PFSK-1 (cell line): ENCODE results near the gene TNFSF15.

Source experiments
- FOXP2 ChIP-seq: optimal IDR thresholded peaks from 2 replicates; pipeline ENCODE3; 2011; ENCODE audit warnings: borderline replicate concordance, control low read depth, inconsistent platforms; ENCODE audit not compliant: insufficient read depth; ENCODE audit errors: extremely low read length, extremely low read depth
- POLR2AphosphoS5 ChIP-seq: IDR thresholded peaks from 2 replicates; pipeline ENCODE4 v1.6.1; 2012; ENCODE audit warnings: low read depth, mild to moderate bottlenecking, control low read depth, low read length, moderate library complexity
- SIN3A ChIP-seq: IDR thresholded peaks from 2 replicates; pipeline ENCODE4 v1.6.1; 2012; ENCODE audit warnings: mild to moderate bottlenecking, low read length, moderate library complexity, borderline replicate concordance; ENCODE audit not compliant: insufficient read depth
- TAF1 ChIP-seq: IDR thresholded peaks from 2 replicates; pipeline ENCODE4 v1.6.1; 2012; ENCODE audit warnings: low read length, control low read depth, borderline replicate concordance; ENCODE audit not compliant: insufficient read depth
- TF ChIP-seq, protein P1 (sequence below), 2 experiments: IDR thresholded peaks; 2 replicates each; pipeline versions ENCODE4 v1.6.1 to v1.8.0; 2011 to 2012; ENCODE audit warnings: low read depth in 2 of 2, low read length in 2 of 2, control low read depth in 1 of 2, inconsistent platforms in 1 of 2, mild to moderate bottlenecking in 1 of 2, moderate library complexity in 1 of 2; ENCODE audit not compliant: insufficient read depth in 1 of 2

TNFSF15 gene

DNA sequence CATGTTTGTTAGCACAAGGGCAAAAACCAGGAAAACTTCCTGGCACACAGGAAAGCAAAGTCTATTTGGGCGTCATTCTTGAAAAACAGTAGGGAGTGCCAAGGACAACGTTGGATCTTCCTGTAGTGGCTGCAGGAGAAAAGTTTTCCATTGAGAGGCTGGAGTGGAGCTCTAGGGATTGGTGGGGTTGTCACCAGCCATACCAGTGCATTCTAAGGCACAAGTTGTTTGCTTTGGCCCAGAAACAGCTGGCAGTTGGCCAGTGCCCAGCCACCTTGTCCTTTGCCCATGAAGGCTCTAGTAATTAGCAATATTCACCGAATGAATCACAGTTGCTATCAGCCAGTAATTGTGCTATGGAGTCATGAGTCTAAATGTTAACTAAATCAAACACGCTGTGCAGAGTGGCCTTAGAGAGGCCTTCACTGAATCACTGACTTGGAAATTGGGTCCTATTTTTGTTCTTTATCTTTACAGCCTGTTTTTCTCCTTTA is 26.4 kb downstream of the TNFSF15 start:
- TF ChIP-seq SIN3A (no peak), TAF1 (no peak)
- TF ChIP-seq, protein P1, sequence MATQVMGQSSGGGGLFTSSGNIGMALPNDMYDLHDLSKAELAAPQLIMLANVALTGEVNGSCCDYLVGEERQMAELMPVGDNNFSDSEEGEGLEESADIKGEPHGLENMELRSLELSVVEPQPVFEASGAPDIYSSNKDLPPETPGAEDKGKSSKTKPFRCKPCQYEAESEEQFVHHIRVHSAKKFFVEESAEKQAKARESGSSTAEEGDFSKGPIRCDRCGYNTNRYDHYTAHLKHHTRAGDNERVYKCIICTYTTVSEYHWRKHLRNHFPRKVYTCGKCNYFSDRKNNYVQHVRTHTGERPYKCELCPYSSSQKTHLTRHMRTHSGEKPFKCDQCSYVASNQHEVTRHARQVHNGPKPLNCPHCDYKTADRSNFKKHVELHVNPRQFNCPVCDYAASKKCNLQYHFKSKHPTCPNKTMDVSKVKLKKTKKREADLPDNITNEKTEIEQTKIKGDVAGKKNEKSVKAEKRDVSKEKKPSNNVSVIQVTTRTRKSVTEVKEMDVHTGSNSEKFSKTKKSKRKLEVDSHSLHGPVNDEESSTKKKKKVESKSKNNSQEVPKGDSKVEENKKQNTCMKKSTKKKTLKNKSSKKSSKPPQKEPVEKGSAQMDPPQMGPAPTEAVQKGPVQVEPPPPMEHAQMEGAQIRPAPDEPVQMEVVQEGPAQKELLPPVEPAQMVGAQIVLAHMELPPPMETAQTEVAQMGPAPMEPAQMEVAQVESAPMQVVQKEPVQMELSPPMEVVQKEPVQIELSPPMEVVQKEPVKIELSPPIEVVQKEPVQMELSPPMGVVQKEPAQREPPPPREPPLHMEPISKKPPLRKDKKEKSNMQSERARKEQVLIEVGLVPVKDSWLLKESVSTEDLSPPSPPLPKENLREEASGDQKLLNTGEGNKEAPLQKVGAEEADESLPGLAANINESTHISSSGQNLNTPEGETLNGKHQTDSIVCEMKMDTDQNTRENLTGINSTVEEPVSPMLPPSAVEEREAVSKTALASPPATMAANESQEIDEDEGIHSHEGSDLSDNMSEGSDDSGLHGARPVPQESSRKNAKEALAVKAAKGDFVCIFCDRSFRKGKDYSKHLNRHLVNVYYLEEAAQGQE (IDR thresholded peaks at IDR 0.05; ENCODE audit: insufficient read depth in 1 of 2, low read depth in 2 of 2, low read length in 2 of 2), result peak in 1 of 2 experiments; percentile 15; a peak in 1 of 4 replicates

DNA sequence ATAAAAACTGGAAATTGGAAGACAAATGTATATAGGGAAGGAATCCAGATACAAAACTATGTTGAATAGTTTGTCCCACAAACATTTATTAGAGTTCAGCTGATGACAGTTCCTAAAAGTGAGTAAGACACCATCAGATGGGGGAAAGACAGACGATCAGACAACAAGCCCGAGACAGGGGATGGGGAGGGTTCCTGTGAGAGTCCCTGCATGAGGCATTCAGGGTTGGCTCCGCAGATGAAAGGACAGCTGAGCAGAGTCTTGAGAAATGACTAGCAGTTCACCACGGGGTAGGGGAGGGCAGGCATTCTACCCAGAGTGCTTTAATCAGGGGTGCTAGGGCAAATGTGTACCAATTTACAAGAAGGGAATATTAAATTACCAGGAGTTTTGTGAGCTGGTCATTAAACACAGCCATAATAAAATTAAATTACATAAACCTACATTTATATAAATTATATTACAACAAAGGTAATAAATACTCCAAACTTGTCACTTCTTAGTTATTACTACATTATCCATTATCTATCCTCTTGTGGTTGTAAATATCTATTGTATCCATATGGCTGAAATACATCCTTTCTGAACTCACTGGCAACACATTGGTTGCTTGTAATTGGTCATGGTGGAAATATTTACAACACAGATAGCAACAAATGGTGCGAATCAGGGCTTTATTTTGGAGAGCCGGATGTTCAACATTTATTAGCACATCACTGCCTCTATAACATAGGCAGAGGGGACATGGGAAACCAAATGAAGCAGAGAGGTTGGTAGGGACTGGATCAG is 27.8 kb downstream of the TNFSF15 start:
- TF ChIP-seq FOXP2, result no peak
- no peak for TF ChIP-seq TAF1
- TF ChIP-seq SIN3A, result no peak
- no peak for TF ChIP-seq POLR2AphosphoS5
- TF ChIP-seq, protein P1 (IDR thresholded peaks at IDR 0.05; ENCODE audit: insufficient read depth in 1 of 2, low read depth in 2 of 2, low read length in 2 of 2), result no peak

- TF ChIP-seq FOXP2 (no peak), TAF1 (no peak), POLR2AphosphoS5 (no peak)
- TF ChIP-seq, protein P1 (IDR thresholded peaks at IDR 0.05; ENCODE audit: insufficient read depth in 1 of 2, low read depth in 2 of 2, low read length in 2 of 2), result no peak
These were observed 29.0 kb downstream of the TNFSF15 start for GRCh38 chr9:114776683-114777399.

DNA sequence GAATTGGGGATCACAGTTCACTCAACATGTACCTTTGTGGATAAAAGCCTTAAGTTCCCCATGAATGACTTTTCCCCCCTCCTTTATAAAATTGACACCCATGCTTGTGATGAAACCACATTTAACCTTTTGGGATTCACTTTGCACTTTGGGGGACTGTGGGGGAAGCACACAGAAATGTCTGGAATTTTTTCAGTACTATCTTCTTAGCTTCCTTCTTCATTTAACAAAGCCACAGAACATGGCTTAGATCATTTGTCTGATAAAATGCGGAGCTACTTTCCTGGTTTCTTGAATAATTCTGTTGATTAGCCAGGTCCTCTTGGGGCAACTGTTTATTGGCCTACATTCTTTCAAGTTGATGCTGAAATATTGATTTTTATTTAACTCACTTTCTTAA is 29.9 kb downstream of the TNFSF15 start:
- TF ChIP-seq TAF1, result no peak
- TF ChIP-seq POLR2AphosphoS5, result no peak
- TF ChIP-seq, protein P1 (IDR thresholded peaks at IDR 0.05; ENCODE audit: insufficient read depth in 1 of 2, low read depth in 2 of 2, low read length in 2 of 2), result no peak
- TF ChIP-seq SIN3A, result no peak
- TF ChIP-seq FOXP2, result no peak

GRCh38 chr9:114775121-114775520 is 30.7 kb downstream of the TNFSF15 start:
- TF ChIP-seq SIN3A (no peak), TAF1 (no peak), POLR2AphosphoS5 (no peak), FOXP2 (no peak)
- TF ChIP-seq, protein P1 (IDR thresholded peaks at IDR 0.05; ENCODE audit: insufficient read depth in 1 of 2, low read depth in 2 of 2, low read length in 2 of 2), result no peak
